Testis (tissue), 3 donors: ENCODE measurements around the gene ARHGAP30. TPM values are rescaled to one million over a fixed set of nuclear protein-coding genes. Genes with fewer than 3 reads are reported as not detected.
"Not testable (repeated sequence)": the region's sequence is repeated elsewhere in the genome, so short reads cannot be mapped to it uniquely, and the experiment has no call there.

Experiments used
- DNase-seq: peaks from one replicate; pipeline ENCODE4 v3.0.0-alpha.2; 2019
- H3K27ac ChIP-seq, 2 donors: fragments of 200-600 bp; sonication (generic); one replicate each; pipeline ENCODE4 v1.5.1; 2019
- H3K27me3 ChIP-seq: fragments of 200-600 bp; sonication (generic); one replicate; pipeline ENCODE4 v1.5.1; 2019
- H3K36me3 ChIP-seq: fragments of 200-600 bp; sonication (generic); one replicate; pipeline ENCODE4 v1.5.1; 2017; ENCODE audit warnings: low read depth; ENCODE audit errors: missing control alignments
- H3K4me1 ChIP-seq: fragments of 200-600 bp; sonication (generic); one replicate; pipeline ENCODE4 v1.5.1; 2019
- H3K4me3 ChIP-seq, 2 donors: fragments of 200-600 bp; sonication (generic); one replicate each; pipeline ENCODE4 v1.5.1; 2017 to 2019
- H3K9me3 ChIP-seq: fragments of 200-600 bp; sonication (generic); one replicate; pipeline ENCODE4 v1.5.1; 2017
- POLR2A ChIP-seq: fragments of 450-650 bp; IDR thresholded peaks from one replicate; pipeline ENCODE4 v1.6.1; 2017; ENCODE audit warnings: antibody characterized with exemption, mild to moderate bottlenecking, moderate library complexity
- whole genome bisulfite sequencing, 2 donors: methylation state at CpG; one replicate each; pipeline ENCODE4 v1.1.5; 2018; 5-methylcytosine and 5-hydroxymethylcytosine counted together
- intact Hi-C: fragments of 100-400 bp; cut with DNase I; formaldehyde crosslinking; loops from one replicate; pipeline ENCODE4 v1.15.1; 2023; ENCODE audit warnings: low total_unique reads
- polyA plus RNA-seq: library from polyadenylated mRNA; stranded (reverse); fragments of 350-450 nt; fragmentation: Illumina TruSeq; extraction: RNeasy Lipid Tissue Mini Kit (QIAGEN cat#74804); gene quantifications from one replicate; pipeline ENCODE4 v1.2.3, GENCODE V29; 2014; ENCODE audit warnings: low read depth, low replicate concordance; ENCODE audit not compliant: insufficient read depth
- total RNA-seq, 2 donors: library from RNA; depleted of rRNA; stranded (reverse); fragments of >200 nt; gene quantifications; one replicate each; pipeline ENCODE4 v1.2.3, GENCODE V29; 2016
- TF ChIP-seq, protein P1 (sequence below), 3 experiments: fragments of 450-650 bp in 2 of 3; fragments of 200-600 bp in 1 of 3; sonication (generic) in 1 of 3; IDR thresholded peaks; one replicate each; pipeline ENCODE4 v1.5.1; 2016 to 2019; ENCODE audit warnings: antibody characterized with exemption in 3 of 3, mild to moderate bottlenecking in 2 of 3, moderate library complexity in 1 of 3

The ARHGAP30 gene
- total and polyA plus RNA-seq, 3 donors from 2014 or later = 0.79 to 5.4 (median 1.6) TPM

DNA sequence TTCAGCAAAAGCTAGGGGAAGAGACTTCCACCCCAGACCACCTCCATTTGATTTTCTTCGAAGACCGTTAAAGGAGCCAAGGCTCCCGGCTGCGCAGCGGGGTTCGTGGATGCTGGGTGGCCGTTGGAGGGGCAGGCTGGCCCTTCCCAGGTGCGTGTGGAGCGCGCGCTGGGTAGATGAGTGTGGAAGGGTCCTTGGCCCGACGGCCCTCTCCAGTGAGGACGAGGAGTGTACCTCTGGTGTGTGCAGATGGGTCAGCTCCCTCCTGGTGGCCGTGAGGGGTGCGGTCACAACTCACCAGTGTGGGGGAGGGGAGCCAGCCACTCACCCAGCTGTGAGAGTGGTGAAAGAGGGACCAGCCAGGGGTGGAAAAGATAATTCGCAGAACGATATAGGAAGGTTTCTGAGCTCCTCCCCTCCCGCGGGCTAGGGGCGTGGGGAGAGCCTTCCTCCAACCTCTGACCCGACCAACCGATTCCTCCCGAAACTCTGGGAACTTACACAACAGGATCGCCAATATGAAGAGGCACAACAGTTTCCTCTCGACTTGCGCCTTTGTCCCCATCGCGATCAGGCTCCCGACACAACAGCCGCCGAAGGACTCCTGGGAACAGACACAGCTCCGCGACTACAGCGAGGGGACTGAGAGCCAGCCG lies 49.1 kb downstream of the ARHGAP30 start, which contains the start of gene F11R:
Gene F11R, minus strand, starts transcription at position 644 of the 656 bp plus-strand sequence. Its CDS starts 79 bp downstream, at position 565.
- peak; percentile 42 for DNase-seq
- intact Hi-C loops = no loop called here
- H3K4me3 ChIP-seq = peak within 1 kb of the TSS; percentile 59 to 74

DNA sequence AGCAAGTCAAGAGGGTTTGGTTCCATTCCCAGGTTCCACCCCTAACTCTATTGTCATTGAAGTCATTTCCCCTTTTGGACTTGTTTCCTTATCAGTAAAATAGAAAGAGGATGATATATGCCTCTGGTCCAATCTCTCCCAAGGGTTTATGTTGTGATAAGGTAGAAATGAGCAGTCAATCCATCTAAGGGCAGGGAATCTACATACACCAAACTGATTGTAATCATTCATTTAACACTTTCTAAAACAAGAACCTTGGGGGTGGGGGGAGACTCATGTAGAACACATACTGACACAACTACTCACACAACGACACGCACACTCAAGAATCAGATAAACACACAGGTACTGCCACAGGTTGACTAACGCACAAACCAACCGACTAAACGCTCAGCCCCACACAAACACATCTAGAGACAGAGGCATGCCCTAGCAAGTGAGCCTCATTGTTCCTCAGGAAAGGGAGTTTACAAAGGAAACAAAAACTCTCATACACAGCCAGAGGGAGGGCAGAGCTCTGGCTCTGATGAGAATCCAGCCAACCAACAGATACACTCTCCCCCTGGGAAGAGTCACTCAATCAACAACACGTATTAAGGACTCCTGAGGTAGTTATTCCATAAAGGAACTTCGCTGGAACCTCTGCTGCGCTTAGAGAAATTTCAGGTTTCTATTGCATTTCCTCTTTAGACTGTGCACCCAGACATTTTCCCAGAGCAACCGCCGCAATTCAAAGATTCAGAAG lies 49.8 kb downstream of the ARHGAP30 start:
- Histone ChIP-seq H3K27ac (peak overlapping the region; percentile 53 to 66), H3K4me1 (no peaks in the 10 kb centered on the region), H3K36me3 (no peaks in the 10 kb centered on the region), H3K4me3 (peak overlapping the region; percentile 59 to 74), H3K27me3 (no peaks in the 10 kb centered on the region), H3K9me3 (no peaks in the 10 kb centered on the region)
- TF ChIP-seq, protein P1, sequence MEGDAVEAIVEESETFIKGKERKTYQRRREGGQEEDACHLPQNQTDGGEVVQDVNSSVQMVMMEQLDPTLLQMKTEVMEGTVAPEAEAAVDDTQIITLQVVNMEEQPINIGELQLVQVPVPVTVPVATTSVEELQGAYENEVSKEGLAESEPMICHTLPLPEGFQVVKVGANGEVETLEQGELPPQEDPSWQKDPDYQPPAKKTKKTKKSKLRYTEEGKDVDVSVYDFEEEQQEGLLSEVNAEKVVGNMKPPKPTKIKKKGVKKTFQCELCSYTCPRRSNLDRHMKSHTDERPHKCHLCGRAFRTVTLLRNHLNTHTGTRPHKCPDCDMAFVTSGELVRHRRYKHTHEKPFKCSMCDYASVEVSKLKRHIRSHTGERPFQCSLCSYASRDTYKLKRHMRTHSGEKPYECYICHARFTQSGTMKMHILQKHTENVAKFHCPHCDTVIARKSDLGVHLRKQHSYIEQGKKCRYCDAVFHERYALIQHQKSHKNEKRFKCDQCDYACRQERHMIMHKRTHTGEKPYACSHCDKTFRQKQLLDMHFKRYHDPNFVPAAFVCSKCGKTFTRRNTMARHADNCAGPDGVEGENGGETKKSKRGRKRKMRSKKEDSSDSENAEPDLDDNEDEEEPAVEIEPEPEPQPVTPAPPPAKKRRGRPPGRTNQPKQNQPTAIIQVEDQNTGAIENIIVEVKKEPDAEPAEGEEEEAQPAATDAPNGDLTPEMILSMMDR (IDR thresholded peaks at IDR 0.05) = no peak
- no peak for TF ChIP-seq POLR2A
- WGBS, 2 donors = 13 to 17% methylated on average over 10 of the region's 10 CpGs
- no peak for DNase-seq
- intact Hi-C loops = no loop called here

More for the DNA sequence above, 49.1 kb downstream of the ARHGAP30 start, which contains the start of gene F11R:
- no peaks in the 10 kb centered on the region for H3K27me3 ChIP-seq
- TF ChIP-seq POLR2A = no peak
- TF ChIP-seq, protein P1 (IDR thresholded peaks at IDR 0.05) = no peak
- no peaks in the 10 kb centered on the region for H3K9me3 ChIP-seq
- no peaks in the 10 kb centered on the region for H3K36me3 ChIP-seq
- H3K4me1 ChIP-seq = no peaks in the 10 kb centered on the region
- H3K27ac ChIP-seq = peak within 1 kb of the TSS; percentile 53 to 66
- WGBS, 2 donors = 3% methylated on average over 15 to 36 of the region's 36 CpGs

DNA sequence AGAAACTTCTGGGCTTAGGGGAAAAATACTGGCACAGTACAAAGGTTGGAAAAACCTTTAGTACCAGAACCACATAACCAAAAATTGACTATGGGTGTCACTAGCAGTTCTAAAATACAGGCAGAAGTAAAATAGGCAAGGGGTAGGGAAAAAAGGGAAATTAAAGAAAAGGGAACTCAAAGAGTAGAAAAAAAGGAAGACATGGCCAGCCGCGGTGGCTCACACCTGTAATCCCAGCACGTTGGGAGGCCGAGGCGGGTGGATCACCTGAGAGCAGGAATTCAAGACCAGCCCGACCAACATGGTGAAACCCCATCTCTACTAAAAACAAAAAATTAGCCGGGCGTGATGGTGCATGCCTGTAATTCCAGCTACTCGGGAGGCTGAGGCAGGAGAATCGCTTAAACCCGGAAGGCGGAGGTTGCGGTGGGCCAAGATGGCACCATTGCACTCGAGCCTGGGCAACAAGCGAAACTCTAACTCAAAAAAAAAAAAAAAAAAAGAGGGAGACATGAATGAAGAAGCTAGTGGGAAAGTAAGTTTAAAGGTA lies 50.5 kb downstream of the ARHGAP30 start:
- H3K4me1 ChIP-seq, DNase-seq, H3K27me3 ChIP-seq, intact Hi-C loops, H3K36me3 ChIP-seq, H3K9me3 ChIP-seq, H3K4me3 ChIP-seq: not testable (repeated sequence)
- H3K27ac ChIP-seq = peak overlapping the region in 1 of 2 donors; percentile 36
- 86 to 89% methylated on average over 15 of the region's 15 CpGs for WGBS, 2 donors

DNA sequence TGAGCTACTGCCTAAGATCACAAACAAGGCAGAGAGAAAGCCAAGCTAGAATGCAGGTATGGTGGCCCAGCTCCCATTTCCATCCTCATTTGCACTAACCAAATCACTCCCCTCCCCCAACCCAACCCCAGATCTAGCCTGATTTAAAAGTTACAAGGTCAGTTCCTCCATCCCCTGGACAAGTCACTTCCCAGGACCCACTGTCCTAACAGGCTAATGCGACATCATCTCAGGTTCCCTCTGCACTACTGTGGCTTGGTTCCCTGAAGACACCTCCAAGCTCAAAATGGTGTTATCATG lies 51.1 kb downstream of the ARHGAP30 start:
- no peak for TF ChIP-seq POLR2A
- TF ChIP-seq, protein P1 (IDR thresholded peaks at IDR 0.05) = no peak
- H3K36me3 ChIP-seq = no peaks in the 10 kb centered on the region
- no peak for DNase-seq
- no peak overlapping the region for H3K4me3 ChIP-seq
- no peaks in the 10 kb centered on the region for H3K9me3 ChIP-seq
- H3K27me3 ChIP-seq = no peaks in the 10 kb centered on the region
- peaks cover under 1% of the 10 kb centered on the region for H3K4me1 ChIP-seq
- peak overlapping the region in 1 of 2 donors; percentile 36 for H3K27ac ChIP-seq
- 92 to 93% methylated on average over 1 of the region's 1 CpG for WGBS, 2 donors
- intact Hi-C loops = no loop called here

- TF ChIP-seq POLR2A = no peak
- TF ChIP-seq, protein P1 (IDR thresholded peaks at IDR 0.05) = no peak
- Histone ChIP-seq H3K4me1 (peaks cover 5% of the 10 kb centered on the region), H3K9me3 (no peaks in the 10 kb centered on the region), H3K27me3 (no peaks in the 10 kb centered on the region), H3K4me3 (no peak overlapping the region), H3K36me3 (no peaks in the 10 kb centered on the region), H3K27ac (no peak overlapping the region)
- no peak for DNase-seq
- WGBS, 2 donors = 89 to 93% methylated on average over 5 of the region's 5 CpGs
- intact Hi-C loops = no loop called here
Observed at GRCh38 chr1:161017756-161018630, 51.7 kb downstream of the ARHGAP30 start.

DNA sequence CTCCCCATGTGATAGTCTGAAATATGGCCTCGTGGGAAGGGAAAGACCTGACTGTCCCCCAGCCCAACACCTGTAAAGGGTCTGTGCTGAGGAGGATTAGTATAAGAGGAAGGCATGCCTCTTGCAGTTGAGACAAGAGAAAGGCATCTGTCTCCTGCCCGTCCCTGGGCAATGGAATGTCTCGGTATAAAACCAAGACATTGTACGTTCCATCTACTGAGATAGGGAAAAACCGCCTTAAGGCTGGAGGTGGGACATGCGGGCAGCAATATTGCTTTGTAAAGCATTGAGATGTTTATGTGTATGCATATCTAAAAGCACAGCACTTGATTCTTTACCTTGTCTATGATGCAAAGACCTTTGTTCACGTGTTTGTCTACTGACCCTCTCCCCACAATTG lies 52.5 kb downstream of the ARHGAP30 start:
- DNase-seq, H3K36me3 ChIP-seq, H3K27me3 ChIP-seq, intact Hi-C loops, H3K27ac ChIP-seq, H3K9me3 ChIP-seq, H3K4me3 ChIP-seq, H3K4me1 ChIP-seq: not testable (repeated sequence)
- WGBS, 2 donors = 73 to 87% methylated on average over 6 of the region's 7 CpGs

- H3K36me3 ChIP-seq, H3K27ac ChIP-seq, H3K27me3 ChIP-seq, H3K4me3 ChIP-seq, intact Hi-C loops, DNase-seq, H3K9me3 ChIP-seq, H3K4me1 ChIP-seq: not testable (repeated sequence)
- WGBS, 2 donors = 44 to 73% methylated on average over 1 of the region's 1 CpG
Observed at GRCh38 chr1:161016683-161017082, 53.0 kb downstream of the ARHGAP30 start.
